ENCODE results near the gene KRTAP21-1.

DNA sequence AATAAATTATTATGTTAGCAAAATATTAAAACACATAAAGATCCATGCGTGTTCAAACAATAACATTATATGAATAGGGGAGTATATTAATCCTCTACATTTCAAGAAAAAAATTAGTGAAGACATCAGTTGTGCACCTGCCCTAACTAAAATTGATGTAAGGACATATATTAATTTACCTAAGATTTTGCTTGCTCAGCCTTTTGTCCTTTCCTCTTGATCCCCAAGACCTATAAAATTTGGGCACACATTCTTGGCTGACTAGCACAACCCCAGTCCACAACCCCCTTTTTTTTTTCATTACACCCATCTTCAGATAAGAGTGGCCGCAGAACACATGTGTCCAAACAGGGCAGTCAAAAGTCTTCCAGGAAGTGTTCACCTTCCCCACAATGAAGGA lies 14.8 kb downstream of the KRTAP21-1 start:
- TF ChIP-seq POLR2A (IDR thresholded peaks at IDR 0.05; ENCODE audit: extremely low read depth, insufficient read length) = no peak
- TF ChIP-seq, protein P1, sequence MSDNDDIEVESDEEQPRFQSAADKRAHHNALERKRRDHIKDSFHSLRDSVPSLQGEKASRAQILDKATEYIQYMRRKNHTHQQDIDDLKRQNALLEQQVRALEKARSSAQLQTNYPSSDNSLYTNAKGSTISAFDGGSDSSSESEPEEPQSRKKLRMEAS (IDR thresholded peaks at IDR 0.05; ENCODE audit: low read depth, low read length) = no peak

Measured in NB4 (cell line).